Activated CD4-positive, alpha-beta memory T cell treated with anti-CD3 and anti-CD28 coated beads for 36 hours (primary cell): ENCODE data around the gene BTN3A1. TPM values are rescaled to one million over a fixed set of nuclear protein-coding genes. Genes with fewer than 3 reads are reported as not detected.
"Not testable (repeated sequence)": the region's sequence is repeated elsewhere in the genome, so short reads cannot be mapped to it uniquely, and the experiment has no call there.

ENCODE experiments used
- CTCF ChIA-PET: fragments of 350-600 bp; sonication (Branson Sonifier 250); formaldehyde crosslinking; loops from one replicate; lab custom pipeline; 2021; ENCODE audit warnings: antibody characterized with exemption, inconsistent platforms; lab: Charles Lee
- POLR2A ChIA-PET: fragments of 350-600 bp; sonication (Branson Sonifier 250); formaldehyde crosslinking; loops from one replicate; lab custom pipeline; 2021; ENCODE audit warnings: antibody characterized with exemption; lab: Charles Lee
- DNase-seq: peaks from one replicate; pipeline ENCODE4 v3.0.0-alpha.2; 2020
- H3K27ac Mint-ChIP-seq: one replicate; pipeline ENCODE4 v1.8.0; 2021; ENCODE audit warnings: mixed read lengths
- H3K27me3 Mint-ChIP-seq: one replicate; pipeline ENCODE4 v1.8.0; 2021; ENCODE audit warnings: mixed read lengths
- H3K36me3 Mint-ChIP-seq: one replicate; pipeline ENCODE4 v1.8.0; 2021; ENCODE audit warnings: mixed read lengths
- H3K4me1 Mint-ChIP-seq: one replicate; pipeline ENCODE4 v1.8.0; 2021; ENCODE audit warnings: low read depth, mixed read lengths
- H3K4me3 Mint-ChIP-seq: one replicate; pipeline ENCODE4 v1.8.0; 2021; ENCODE audit warnings: mild to moderate bottlenecking, mixed read lengths
- H3K9me3 Mint-ChIP-seq: one replicate; pipeline ENCODE4 v1.8.0; 2021; ENCODE audit warnings: mixed read lengths
- intact Hi-C: fragments of 100-400 bp; cut with micrococcal nuclease; formaldehyde crosslinking; loops from one replicate; pipeline ENCODE4 v1.15.1; 2023
- total RNA-seq, 2 experiments: library from RNA; stranded (reverse); gene quantifications; one replicate each; pipeline ENCODE4 v1.2.3, GENCODE V29; 2021

Gene BTN3A1
- total RNA-seq, 2 experiments from 2014 or later, result 36.5 to 39.0 TPM

DNA sequence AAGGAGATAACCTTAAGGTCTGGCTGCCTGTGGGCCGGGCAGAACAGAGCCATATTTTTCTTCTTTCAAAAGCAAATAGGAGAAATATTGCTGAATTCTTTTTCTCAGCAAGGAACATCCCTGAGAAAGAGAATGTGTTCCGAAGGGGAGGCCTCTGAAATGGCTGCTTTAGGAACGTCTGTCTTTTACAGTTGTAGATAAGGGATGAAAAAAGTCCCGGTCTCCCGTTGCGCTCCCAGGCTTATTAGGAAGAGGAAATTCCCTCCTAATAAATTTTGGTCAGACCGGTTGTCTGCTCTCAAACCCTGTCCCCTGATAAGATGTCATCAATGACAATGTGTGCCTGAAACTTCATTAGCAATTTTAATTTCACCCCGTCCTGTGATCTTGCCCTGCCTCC is 31.6 kb downstream of the BTN3A1 start:
- H3K4me1 Mint-ChIP-seq, POLR2A ChIA-PET, DNase-seq, H3K4me3 Mint-ChIP-seq, CTCF ChIA-PET, H3K27ac Mint-ChIP-seq, intact Hi-C loops, H3K27me3 Mint-ChIP-seq: not testable (repeated sequence)
- H3K9me3 Mint-ChIP-seq, result peaks cover 12% of the 10 kb centered on the region
- H3K36me3 Mint-ChIP-seq, result peaks cover 23% of the 10 kb centered on the region

DNA sequence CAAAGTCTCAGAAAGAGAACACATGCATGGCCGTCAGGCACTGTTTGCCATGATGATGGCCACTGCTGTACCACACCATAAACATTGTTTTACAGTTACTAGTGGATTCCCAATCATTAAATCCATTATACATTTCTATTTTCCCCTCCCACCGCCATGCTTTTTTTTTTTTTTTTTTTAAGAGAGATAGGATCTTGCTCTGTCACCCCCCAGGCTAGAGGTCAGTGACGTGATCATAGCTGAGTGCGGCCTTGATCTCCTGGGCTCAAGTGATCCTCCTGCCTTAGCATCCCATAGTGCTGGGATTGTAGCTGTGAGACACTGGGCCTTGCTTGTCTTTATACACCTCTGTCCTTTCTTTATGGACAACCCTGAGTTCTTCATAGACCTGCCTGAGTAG is 33.9 kb downstream of the BTN3A1 start:
- Mint-ChIP-seq H3K9me3 (peaks cover 12% of the 10 kb centered on the region), H3K27me3 (no peaks in the 10 kb centered on the region), H3K27ac (no peak overlapping the region), H3K36me3 (peaks cover 21% of the 10 kb centered on the region), H3K4me3 (no peak overlapping the region), H3K4me1 (peaks cover 12% of the 10 kb centered on the region)
- POLR2A ChIA-PET, result no interaction called here
- DNase-seq, result no peak
- intact Hi-C loops, result no loop called here
- CTCF ChIA-PET, result interaction anchor here (1.1 kb wide), 1 partner anchor 28 kb away, joined by 3 read pairs; no protein-coding TSS in a partner anchor

GRCh38 chr6:26437550-26437949 is 35.5 kb downstream of the BTN3A1 start:
- intact Hi-C loops, result no loop called here
- H3K27me3 Mint-ChIP-seq, result no peaks in the 10 kb centered on the region
- DNase-seq, result no peak
- CTCF ChIA-PET, result no interaction called here
- POLR2A ChIA-PET, result no interaction called here
- peaks cover 16% of the 10 kb centered on the region for H3K36me3 Mint-ChIP-seq
- H3K4me1 Mint-ChIP-seq, result peaks cover 20% of the 10 kb centered on the region
- no peak overlapping the region for H3K27ac Mint-ChIP-seq
- H3K4me3 Mint-ChIP-seq, result no peak overlapping the region
- H3K9me3 Mint-ChIP-seq, result peaks cover 12% of the 10 kb centered on the region

- ChIA-PET CTCF (no interaction called here), POLR2A (no interaction called here)
- no peaks in the 10 kb centered on the region for H3K27me3 Mint-ChIP-seq
- H3K27ac Mint-ChIP-seq, result no peak overlapping the region
- no peak overlapping the region for H3K4me3 Mint-ChIP-seq
- intact Hi-C loops, result no loop called here
- H3K9me3 Mint-ChIP-seq, result peaks cover 12% of the 10 kb centered on the region
- H3K36me3 Mint-ChIP-seq, result peaks cover 16% of the 10 kb centered on the region
- DNase-seq, result no peak
- H3K4me1 Mint-ChIP-seq, result peaks cover 24% of the 10 kb centered on the region
Observed at GRCh38 chr6:26438000-26438399, 35.9 kb downstream of the BTN3A1 start.

DNA sequence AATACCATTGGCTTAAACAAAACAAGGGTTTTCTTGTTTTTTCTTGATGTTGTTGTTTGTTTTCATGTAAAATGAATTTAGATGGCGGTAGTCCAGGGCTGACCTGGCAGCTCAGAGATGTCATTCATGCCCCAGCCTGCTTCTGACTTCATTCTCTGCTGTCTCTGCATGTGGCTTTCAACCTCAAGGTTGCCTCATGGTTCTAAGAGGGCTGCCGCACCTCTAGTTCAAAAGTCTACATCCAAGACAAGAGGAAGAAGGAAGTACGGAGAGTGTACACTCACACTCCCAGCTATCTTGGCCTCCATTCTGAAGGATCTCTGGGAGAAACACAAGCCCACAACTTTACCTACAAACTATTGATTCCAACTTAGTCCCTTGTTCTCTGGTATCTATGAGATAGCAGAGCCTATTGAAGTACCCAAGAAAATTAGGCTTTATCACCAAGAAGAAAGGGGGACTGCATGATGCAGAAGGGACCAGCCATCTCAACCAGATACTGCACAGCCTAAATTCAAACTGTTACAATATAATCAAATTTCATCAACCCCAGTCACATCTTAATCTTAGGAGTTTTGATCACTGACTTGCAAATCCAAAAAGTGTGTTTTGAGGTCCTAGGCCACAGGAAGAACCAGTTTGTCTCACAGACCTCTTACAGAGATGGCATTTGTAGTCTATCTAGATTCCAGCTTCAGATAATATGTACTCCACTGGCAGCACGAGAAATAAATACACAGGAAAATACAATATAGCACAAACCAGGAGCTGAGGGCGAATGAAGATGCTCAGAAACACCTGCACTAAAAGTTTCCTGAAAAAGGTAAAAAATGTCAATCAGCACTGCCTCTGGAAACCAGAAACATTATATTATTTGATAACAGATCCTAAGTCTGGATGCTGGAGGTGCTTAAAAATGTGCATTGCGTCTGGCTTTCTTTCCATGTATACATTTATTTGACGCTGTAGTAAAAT is 37.4 kb downstream of the BTN3A1 start:
- intact Hi-C loops, result loop anchor here (1.0 to 10.0 kb wide), 7 partner anchors 19 to 265 kb away; partner anchors contain the start of genes BTN3A1 and BTN3A2
- H3K4me1 Mint-ChIP-seq, result peaks cover 38% of the 10 kb centered on the region
- POLR2A ChIA-PET, result no interaction called here
- peak overlapping the region; percentile 90 for H3K4me3 Mint-ChIP-seq
- CTCF ChIA-PET, result no interaction called here
- no peaks in the 10 kb centered on the region for H3K27me3 Mint-ChIP-seq
- peaks cover 4% of the 10 kb centered on the region for H3K9me3 Mint-ChIP-seq
- no peak for DNase-seq
- peak overlapping the region; percentile 93 for H3K27ac Mint-ChIP-seq
- peaks cover 10% of the 10 kb centered on the region for H3K36me3 Mint-ChIP-seq

DNA sequence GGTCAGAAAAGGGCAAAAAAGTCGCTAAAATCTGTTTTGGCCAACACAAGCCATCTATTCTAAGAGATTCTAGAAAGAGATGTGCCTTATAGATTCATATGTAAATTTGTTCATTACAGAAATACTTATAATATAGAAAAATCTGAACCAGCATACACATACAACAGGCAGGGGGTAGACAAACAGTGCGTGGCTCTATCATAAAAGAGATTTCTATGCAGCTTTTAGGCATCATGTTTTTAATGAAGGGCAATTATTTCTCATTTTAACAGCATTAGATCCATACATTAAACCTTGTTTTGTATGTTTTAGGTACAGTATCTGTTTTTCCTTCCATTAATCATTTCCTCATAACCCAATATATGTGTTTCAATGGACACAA is 38.9 kb downstream of the BTN3A1 start:
- intact Hi-C loops, result loop anchor here (1.0 to 10.0 kb wide), 7 partner anchors 20 to 266 kb away; partner anchors contain the start of genes BTN3A1 and BTN3A2
- peaks cover 53% of the 10 kb centered on the region for H3K4me1 Mint-ChIP-seq
- DNase-seq, result no peak
- CTCF ChIA-PET, result no interaction called here
- H3K4me3 Mint-ChIP-seq, result peak overlapping the region; percentile 90
- H3K27me3 Mint-ChIP-seq, result no peaks in the 10 kb centered on the region
- POLR2A ChIA-PET, result interaction anchor here (1.5 kb wide), 1 partner anchor 33 kb away, joined by 5 read pairs; no protein-coding TSS in a partner anchor
- H3K36me3 Mint-ChIP-seq, result peaks cover 21% of the 10 kb centered on the region
- no peaks in the 10 kb centered on the region for H3K9me3 Mint-ChIP-seq
- H3K27ac Mint-ChIP-seq, result peak overlapping the region; percentile 93

DNA sequence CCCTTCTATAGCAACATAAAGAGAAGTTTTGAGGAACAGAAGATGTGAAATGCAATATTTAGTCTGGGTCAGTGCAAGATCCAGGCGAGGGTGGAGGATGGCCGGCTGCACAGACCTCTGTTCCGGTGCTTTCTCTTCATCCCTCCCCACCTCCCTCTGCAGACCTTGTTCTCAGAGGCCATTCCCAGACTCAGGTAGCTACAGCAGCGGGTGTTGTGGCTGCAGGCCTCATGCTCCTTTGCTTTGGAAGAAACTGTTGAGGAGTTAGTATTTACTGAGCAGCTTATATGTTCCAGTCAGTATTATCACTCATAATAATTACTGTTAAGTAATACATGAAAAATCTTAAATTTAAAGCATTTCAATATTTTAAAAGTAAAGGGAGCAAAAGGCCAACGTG is 39.9 kb downstream of the BTN3A1 start:
- H3K4me1 Mint-ChIP-seq, result peaks cover 62% of the 10 kb centered on the region
- H3K27me3 Mint-ChIP-seq, result no peaks in the 10 kb centered on the region
- no peaks in the 10 kb centered on the region for H3K9me3 Mint-ChIP-seq
- peak overlapping the region; percentile 70 for H3K27ac Mint-ChIP-seq
- ChIA-PET CTCF (no interaction called here), POLR2A (no interaction called here)
- H3K36me3 Mint-ChIP-seq, result peaks cover 22% of the 10 kb centered on the region
- no peak for DNase-seq
- intact Hi-C loops, result loop anchor here (2.0 to 10.0 kb wide), 6 partner anchors 21 to 267 kb away; partner anchors contain the start of genes BTN3A1 and BTN3A2
- H3K4me3 Mint-ChIP-seq, result peak overlapping the region; percentile 90

DNA sequence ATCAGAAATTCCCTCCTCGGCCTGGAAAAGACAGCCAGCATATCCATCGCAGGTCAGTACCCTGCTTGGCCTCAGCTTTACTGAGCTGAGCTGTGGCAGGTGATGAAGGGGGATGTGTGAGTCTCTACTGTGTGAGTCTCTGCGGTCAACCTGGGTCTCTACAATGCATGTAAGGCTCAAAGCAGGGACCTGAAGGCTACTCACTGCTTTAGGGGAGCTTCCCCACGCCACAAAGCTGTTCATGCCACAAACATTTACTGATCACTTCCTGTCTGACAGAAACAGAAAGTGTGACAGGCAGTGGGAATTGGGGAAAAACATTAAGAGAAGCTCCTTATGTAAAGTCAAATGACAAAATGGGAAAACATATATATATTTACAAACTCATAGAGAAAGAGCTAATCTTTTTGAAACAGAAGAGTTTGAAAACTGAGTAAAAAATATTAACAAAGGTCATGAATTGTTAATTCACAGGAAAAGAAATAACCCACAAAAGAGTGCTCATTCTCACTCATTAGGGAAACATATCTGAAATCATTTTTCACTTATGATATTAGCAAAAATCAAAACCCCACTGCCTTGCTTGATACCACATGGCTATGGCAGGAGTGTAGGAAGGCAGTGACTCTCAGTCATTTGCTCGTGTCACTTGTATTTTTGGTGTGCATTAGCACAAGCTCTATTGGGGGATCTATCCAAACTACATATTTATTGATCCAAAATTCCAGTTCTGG is 44.0 kb downstream of the BTN3A1 start:
- peaks cover 44% of the 10 kb centered on the region for H3K36me3 Mint-ChIP-seq
- ChIA-PET CTCF (interaction anchor here (0.8 to 2.3 kb wide), 6 partner anchors 28 to 257 kb away, joined by 3 to 8 read pairs (median 3); a partner anchor contains a TSS), POLR2A (interaction anchor here (1.1 to 1.6 kb wide), 5 partner anchors 28 to 287 kb away, joined by 3 to 14 read pairs (median 4); no protein-coding TSS in a partner anchor)
- no peak overlapping the region for H3K4me3 Mint-ChIP-seq
- peaks cover 60% of the 10 kb centered on the region for H3K4me1 Mint-ChIP-seq
- H3K9me3 Mint-ChIP-seq, result no peaks in the 10 kb centered on the region
- intact Hi-C loops, result loop anchor here (10.0 kb wide), 1 partner anchor 271 kb away; no protein-coding TSS in a partner anchor
- H3K27ac Mint-ChIP-seq, result peak overlapping the region; percentile 79
- peak; percentile 73 for DNase-seq
- H3K27me3 Mint-ChIP-seq, result no peaks in the 10 kb centered on the region

- CTCF ChIA-PET, result no interaction called here
- intact Hi-C loops, result loop anchor here (10.0 kb wide), 1 partner anchor 272 kb away; no protein-coding TSS in a partner anchor
- Mint-ChIP-seq H3K4me1 (peaks cover 55% of the 10 kb centered on the region), H3K9me3 (no peaks in the 10 kb centered on the region), H3K36me3 (peaks cover 53% of the 10 kb centered on the region), H3K4me3 (no peak overlapping the region), H3K27ac (no peak overlapping the region), H3K27me3 (no peaks in the 10 kb centered on the region)
- DNase-seq, result no peak
- POLR2A ChIA-PET, result no interaction called here
Observed at GRCh38 chr6:26447257-26447656, 45.2 kb downstream of the BTN3A1 start.

DNA sequence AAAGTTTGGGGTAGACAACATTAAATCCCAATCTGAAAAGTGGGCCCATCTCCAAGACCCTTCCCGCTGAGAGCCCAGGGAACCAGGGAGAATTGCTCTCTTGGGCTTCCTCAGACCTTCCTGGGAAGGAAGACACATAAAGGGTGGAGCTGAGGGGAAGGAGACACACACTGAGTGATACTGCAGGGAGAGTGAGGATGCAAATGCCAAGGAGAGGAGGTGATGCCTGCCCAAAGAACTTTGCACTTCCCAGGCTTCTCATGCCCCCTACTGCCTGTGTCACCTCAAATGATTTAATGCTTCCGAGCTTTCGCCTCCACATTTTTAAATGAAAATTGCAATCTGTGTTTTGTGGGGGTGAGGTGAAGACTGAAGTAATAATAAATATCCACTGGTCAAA is 48.2 kb downstream of the BTN3A1 start:
- ChIA-PET POLR2A (no interaction called here), CTCF (interaction anchor here (1.0 kb wide), 1 partner anchor 24 kb away, joined by 3 read pairs; no protein-coding TSS in a partner anchor)
- no peak overlapping the region for H3K27ac Mint-ChIP-seq
- no peak for DNase-seq
- H3K4me3 Mint-ChIP-seq, result no peak overlapping the region
- no peaks in the 10 kb centered on the region for H3K27me3 Mint-ChIP-seq
- H3K36me3 Mint-ChIP-seq, result peaks cover 41% of the 10 kb centered on the region
- intact Hi-C loops, result no loop called here
- peaks cover 26% of the 10 kb centered on the region for H3K4me1 Mint-ChIP-seq
- H3K9me3 Mint-ChIP-seq, result no peaks in the 10 kb centered on the region

DNA sequence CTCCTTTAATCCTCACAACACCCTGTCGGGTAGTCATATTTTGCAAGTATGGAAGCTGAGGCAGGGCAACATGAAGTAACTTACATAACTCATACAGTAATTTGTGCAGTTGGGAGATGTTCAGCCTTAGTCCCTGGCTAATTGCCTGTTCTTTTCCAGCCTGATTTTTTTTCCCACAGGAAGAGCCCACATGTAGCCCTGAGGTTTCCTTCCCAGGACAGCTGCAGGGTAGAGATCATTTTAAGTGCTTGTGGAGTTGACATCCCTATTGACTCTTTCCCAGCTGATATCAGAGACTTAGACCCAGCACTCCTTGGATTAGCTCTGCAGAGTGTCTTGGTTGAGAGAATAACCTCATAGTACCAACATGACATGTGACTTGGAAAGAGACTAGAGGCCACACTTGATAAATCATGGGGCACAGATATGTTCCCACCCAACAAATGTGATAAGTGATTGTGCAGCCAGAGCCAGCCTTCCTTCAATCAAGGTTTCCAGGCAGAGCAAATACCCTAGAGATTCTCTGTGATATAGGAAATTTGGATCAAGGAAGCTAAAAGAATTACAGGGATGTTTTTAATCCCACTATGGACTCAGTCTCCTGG is 50.7 kb downstream of the BTN3A1 start:
- no peak overlapping the region for H3K4me3 Mint-ChIP-seq
- intact Hi-C loops, result no loop called here
- ChIA-PET POLR2A (no interaction called here), CTCF (no interaction called here)
- no peaks in the 10 kb centered on the region for H3K27me3 Mint-ChIP-seq
- H3K27ac Mint-ChIP-seq, result no peak overlapping the region
- H3K9me3 Mint-ChIP-seq, result no peaks in the 10 kb centered on the region
- H3K36me3 Mint-ChIP-seq, result peaks cover 29% of the 10 kb centered on the region
- no peak for DNase-seq
- peaks cover 20% of the 10 kb centered on the region for H3K4me1 Mint-ChIP-seq
